DND-41 (cell line): Measurements from ENCODE around the gene ZNF337.

Source experiments
- ATAC-seq: fragments of 200-7000 bp; cut with Tn5 transposase; 3 replicates; pipeline ENCODE4 v1.9.1; 2021; ENCODE audit warnings: low read depth; ENCODE audit not compliant: insufficient read depth
- DNase-seq: peaks from one replicate; pipeline ENCODE4 v3.0.0-alpha.2; 2020
- H2AFZ ChIP-seq: 2 replicates; pipeline ENCODE4 v1.6.0; 2012; ENCODE audit warnings: low read depth, low read length
- H3K27ac ChIP-seq: 2 replicates; pipeline ENCODE4 v1.5.1; 2012; ENCODE audit warnings: low read length, inconsistent platforms
- H3K27me3 ChIP-seq: fragments of 200-600 bp; sonication (generic); 2 replicates; pipeline ENCODE4 v1.6.0; 2012; ENCODE audit warnings: low read length, mild to moderate bottlenecking, inconsistent platforms; ENCODE audit not compliant: insufficient read depth, poor library complexity
- H3K36me3 ChIP-seq: 2 replicates; pipeline ENCODE4 v1.5.1; 2012; ENCODE audit warnings: low read length, inconsistent platforms; ENCODE audit not compliant: insufficient read depth
- H3K4me1 ChIP-seq: 2 replicates; pipeline ENCODE4 v1.5.1; 2012; ENCODE audit warnings: mild to moderate bottlenecking, low read length; ENCODE audit not compliant: insufficient read depth
- H3K4me2 ChIP-seq: 2 replicates; pipeline ENCODE4 v1.6.0; 2012; ENCODE audit warnings: mild to moderate bottlenecking, moderate library complexity, low read length, inconsistent platforms; ENCODE audit not compliant: insufficient read depth
- H3K4me3 ChIP-seq, 2 experiments: fragments of 200-600 bp in 1 of 2; shearing (Covaris generic) in 1 of 2; 2 replicates each; pipeline ENCODE4 v1.5.1; 2012 to 2016; ENCODE audit warnings: inconsistent platforms in 2 of 2, low read length in 2 of 2, mild to moderate bottlenecking in 2 of 2, low read depth in 1 of 2, moderate library complexity in 1 of 2
- H3K79me2 ChIP-seq: 2 replicates; pipeline ENCODE4 v1.6.0; 2012; ENCODE audit warnings: low read length, inconsistent platforms; ENCODE audit not compliant: insufficient read depth
- H3K9ac ChIP-seq: 2 replicates; pipeline ENCODE4 v1.6.0; 2012; ENCODE audit warnings: low read depth, mild to moderate bottlenecking, inconsistent platforms, low read length, moderate library complexity
- H3K9me3 ChIP-seq: 2 replicates; pipeline ENCODE4 v1.5.1; 2012; ENCODE audit warnings: low read length, moderate library complexity, mild to moderate bottlenecking, inconsistent platforms; ENCODE audit not compliant: insufficient read depth, severe bottlenecking
- H4K20me1 ChIP-seq: 2 replicates; pipeline ENCODE4 v1.6.0; 2012; ENCODE audit warnings: low read length; ENCODE audit not compliant: insufficient read depth
- CTCF ChIP-seq: IDR thresholded peaks from 2 replicates; pipeline ENCODE4 v1.5.1; 2012; ENCODE audit warnings: borderline replicate concordance, low read length, moderate library complexity, mild to moderate bottlenecking; ENCODE audit not compliant: poor library complexity, severe bottlenecking; ENCODE audit errors: extremely low read depth
- EZH2 ChIP-seq: IDR thresholded peaks from 3 replicates; pipeline ENCODE4 v1.6.1; 2012; ENCODE audit warnings: borderline replicate concordance, low read depth, mild to moderate bottlenecking, moderate library complexity, low read length, inconsistent platforms; ENCODE audit not compliant: severe bottlenecking

Gene ZNF337

DNA sequence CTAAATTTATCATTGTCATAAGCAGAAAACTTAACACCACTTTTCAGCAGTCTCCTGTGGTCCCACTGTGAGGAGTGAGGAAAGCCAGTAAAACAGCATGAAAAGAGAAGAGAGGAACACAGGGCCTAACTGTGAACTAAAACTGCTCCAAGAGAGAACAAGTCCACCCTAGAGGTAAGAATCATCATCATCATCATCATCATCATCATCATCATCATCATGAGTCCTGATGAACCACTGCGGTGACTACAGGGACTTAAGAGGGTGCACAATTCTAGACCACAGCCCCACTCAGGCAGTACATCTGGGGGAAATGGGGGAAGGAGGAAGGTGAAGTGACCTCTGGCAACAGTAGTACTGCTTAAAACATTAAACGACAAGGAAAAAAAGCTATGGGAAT is 13.6 kb downstream of the ZNF337 start:
- Histone ChIP-seq H3K27ac (peak overlapping the region; percentile 70), H3K4me1 (peaks cover 41% of the 10 kb centered on the region), H2AFZ (no peak overlapping the region), H3K79me2 (peaks cover 28% of the 10 kb centered on the region), H3K9me3 (peaks cover 4% of the 10 kb centered on the region), H4K20me1 (no peaks in the 10 kb centered on the region), H3K27me3 (no peaks in the 10 kb centered on the region), H3K9ac (no peak overlapping the region), H3K36me3 (peaks cover 70% of the 10 kb centered on the region), H3K4me2 (no peak overlapping the region), H3K4me3 (0 out of 4 replicates have a peak overlapping the region, but pooled peaks of 1 of the 2 experiments have one; percentile 11)
- DNase-seq (no peak), ATAC-seq (no peak)
- TF ChIP-seq EZH2: no peak
- no peak for TF ChIP-seq CTCF

DNA sequence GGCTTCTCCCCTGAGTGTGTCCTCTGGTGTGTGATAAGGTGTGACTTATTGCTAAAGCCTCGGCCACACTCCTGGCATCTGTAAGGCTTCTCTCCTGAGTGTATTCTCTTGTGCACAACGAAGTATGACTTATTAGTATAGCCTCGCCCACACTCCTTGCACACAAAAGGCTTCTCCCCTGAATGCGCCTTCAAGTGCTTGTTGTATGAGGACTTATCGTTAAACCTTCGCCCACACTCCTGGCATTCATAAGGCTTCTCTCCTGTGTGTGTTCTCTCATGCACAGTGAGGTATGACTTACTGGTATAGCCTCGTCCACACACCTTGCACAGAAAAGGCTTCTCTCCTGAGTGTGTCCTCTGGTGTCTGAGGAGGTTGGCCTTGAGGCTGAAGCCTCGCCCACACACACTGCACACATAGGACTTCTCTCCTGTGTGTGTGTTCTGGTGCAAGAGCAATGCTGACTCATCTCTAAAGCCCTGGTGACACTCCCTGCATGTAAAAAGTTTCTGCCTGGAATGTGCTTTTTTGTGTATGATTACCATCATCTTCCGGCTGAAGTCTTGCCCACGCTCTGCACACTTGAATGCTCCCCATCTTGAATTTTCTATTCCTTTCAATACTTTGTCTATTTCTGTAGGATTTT is 20.4 kb downstream of the ZNF337 start:
- Histone ChIP-seq H3K4me3 (no peak overlapping the region), H3K9me3 (no peaks in the 10 kb centered on the region), H3K27me3 (no peaks in the 10 kb centered on the region), H4K20me1 (no peaks in the 10 kb centered on the region), H3K4me2 (no peak overlapping the region), H3K9ac (no peak overlapping the region), H3K27ac (no peak overlapping the region), H3K36me3 (peaks cover 88% of the 10 kb centered on the region), H2AFZ (no peak overlapping the region), H3K79me2 (peaks cover 26% of the 10 kb centered on the region), H3K4me1 (no peaks in the 10 kb centered on the region)
- ATAC-seq (no peak), DNase-seq (no peak)
- TF ChIP-seq EZH2: no peak
- TF ChIP-seq CTCF: no peak

- no peaks in the 10 kb centered on the region for H3K9me3 ChIP-seq
- TF ChIP-seq EZH2 (no peak), CTCF (no peak)
- H3K36me3 ChIP-seq: peaks cover 78% of the 10 kb centered on the region
- no peaks in the 10 kb centered on the region for H3K4me1 ChIP-seq
- no peak overlapping the region for H3K4me3 ChIP-seq
- no peak overlapping the region for H3K27ac ChIP-seq
- H2AFZ ChIP-seq: no peak overlapping the region
- DNase-seq (no peak), ATAC-seq (no peak)
- peaks cover 19% of the 10 kb centered on the region for H3K79me2 ChIP-seq
- no peaks in the 10 kb centered on the region for H4K20me1 ChIP-seq
- H3K9ac ChIP-seq: no peak overlapping the region
- no peaks in the 10 kb centered on the region for H3K27me3 ChIP-seq
- no peak overlapping the region for H3K4me2 ChIP-seq
These were observed 21.5 kb downstream of the ZNF337 start for GRCh38 chr20:25675161-25675560.
